ENCODE data around the gene ADARB1.
"Not testable (repeated sequence)": the region's sequence is repeated elsewhere in the genome, so short reads cannot be mapped to it uniquely, and the experiment has no call there.

The ADARB1 gene

GRCh38 chr21:45074048-45074817, at the start of gene ADARB1:
Gene ADARB1, plus strand, starts transcription at chr21:45074580. Its CDS starts 97,077 bp downstream, at chr21:45171657.
- TF ChIP-seq ZFX (IDR thresholded peaks at IDR 0.05) (no peak), CTCF (conservative IDR thresholded peaks at IDR 0.05) (no peak)
- peak within 1 kb of the TSS; percentile 94 for H3K27ac ChIP-seq

GRCh38 chr21:45026066-45026745, 48.2 kb upstream of the ADARB1 start:
- H3K27ac ChIP-seq: no peak overlapping the region
- TF ChIP-seq ZFX (IDR thresholded peaks at IDR 0.05) (no peak), CTCF (conservative IDR thresholded peaks at IDR 0.05) (no peak)

GRCh38 chr21:45026826-45027225, 47.6 kb upstream of the ADARB1 start:
- no peak overlapping the region for H3K27ac ChIP-seq
- TF ChIP-seq ZFX (IDR thresholded peaks at IDR 0.05) (no peak), CTCF (conservative IDR thresholded peaks at IDR 0.05) (no peak)

- TF ChIP-seq ZFX (IDR thresholded peaks at IDR 0.05): no peak
- no peak for TF ChIP-seq CTCF (conservative IDR thresholded peaks at IDR 0.05)
- H3K27ac ChIP-seq: no peak overlapping the region
These were observed 46.9 kb upstream of the ADARB1 start for GRCh38 chr21:45027241-45028196.

- H3K27ac ChIP-seq: not testable (repeated sequence)
These were observed 45.7 kb upstream of the ADARB1 start for GRCh38 chr21:45028645-45029044.

- TF ChIP-seq CTCF (conservative IDR thresholded peaks at IDR 0.05) (no peak), ZFX (IDR thresholded peaks at IDR 0.05) (no peak)
- no peak overlapping the region for H3K27ac ChIP-seq
These were observed 45.0 kb upstream of the ADARB1 start for GRCh38 chr21:45029298-45029947.

- no peak overlapping the region for H3K27ac ChIP-seq
These were observed 44.3 kb upstream of the ADARB1 start for GRCh38 chr21:45029948-45030681.

More at GRCh38 chr21:45029948-45030681, 44.3 kb upstream of the ADARB1 start:
- TF ChIP-seq ZFX (IDR thresholded peaks at IDR 0.05) (no peak), CTCF (conservative IDR thresholded peaks at IDR 0.05) (no peak)

All from C4-2B (cell line).